ENCODE results near the gene MROH9.

DNA sequence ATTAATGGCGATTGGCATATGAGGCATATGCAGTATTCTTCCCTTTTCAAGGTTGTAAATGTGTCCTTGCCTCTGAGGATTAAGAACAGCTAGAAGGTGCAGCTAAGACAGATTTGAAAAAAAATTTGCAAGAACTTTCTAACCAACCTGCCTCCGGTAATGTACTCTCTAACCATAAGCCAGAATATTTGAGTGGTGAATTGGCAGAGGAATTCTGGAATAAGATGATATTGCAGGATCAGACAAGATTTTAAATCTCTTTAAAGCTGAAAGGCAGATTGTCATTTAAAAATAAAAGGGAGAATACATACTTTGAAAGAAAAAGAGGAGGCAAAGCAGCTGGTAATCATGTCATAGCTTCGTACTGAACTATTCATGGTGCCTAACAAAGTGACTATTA, 29.2 kb downstream of the MROH9 start:
- TF ChIP-seq, protein P1, sequence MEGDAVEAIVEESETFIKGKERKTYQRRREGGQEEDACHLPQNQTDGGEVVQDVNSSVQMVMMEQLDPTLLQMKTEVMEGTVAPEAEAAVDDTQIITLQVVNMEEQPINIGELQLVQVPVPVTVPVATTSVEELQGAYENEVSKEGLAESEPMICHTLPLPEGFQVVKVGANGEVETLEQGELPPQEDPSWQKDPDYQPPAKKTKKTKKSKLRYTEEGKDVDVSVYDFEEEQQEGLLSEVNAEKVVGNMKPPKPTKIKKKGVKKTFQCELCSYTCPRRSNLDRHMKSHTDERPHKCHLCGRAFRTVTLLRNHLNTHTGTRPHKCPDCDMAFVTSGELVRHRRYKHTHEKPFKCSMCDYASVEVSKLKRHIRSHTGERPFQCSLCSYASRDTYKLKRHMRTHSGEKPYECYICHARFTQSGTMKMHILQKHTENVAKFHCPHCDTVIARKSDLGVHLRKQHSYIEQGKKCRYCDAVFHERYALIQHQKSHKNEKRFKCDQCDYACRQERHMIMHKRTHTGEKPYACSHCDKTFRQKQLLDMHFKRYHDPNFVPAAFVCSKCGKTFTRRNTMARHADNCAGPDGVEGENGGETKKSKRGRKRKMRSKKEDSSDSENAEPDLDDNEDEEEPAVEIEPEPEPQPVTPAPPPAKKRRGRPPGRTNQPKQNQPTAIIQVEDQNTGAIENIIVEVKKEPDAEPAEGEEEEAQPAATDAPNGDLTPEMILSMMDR (IDR thresholded peaks at IDR 0.05 in 4 of 5, conservative IDR thresholded peaks at IDR 0.05 in 1 of 5), result no peak
- TF ChIP-seq POLR2A (IDR thresholded peaks at IDR 0.05), result no peak
